ENCODE results near the gene DHRS3.
"Not testable (repeated sequence)": the region's sequence is repeated elsewhere in the genome, so short reads cannot be mapped to it uniquely, and the experiment has no call there.

DHRS3 gene

GRCh38 chr1:12573015-12573825 is 44.8 kb downstream of the DHRS3 start:
- no peak for DNase-seq (ENCODE audit: low read depth)

- no peak for DNase-seq (ENCODE audit: low read depth)
These were observed 45.5 kb downstream of the DHRS3 start for GRCh38 chr1:12572522-12572921.

GRCh38 chr1:12570291-12570690 is 47.7 kb downstream of the DHRS3 start:
- no peak for DNase-seq (ENCODE audit: low read depth)

GRCh38 chr1:12568009-12568767 is 49.8 kb downstream of the DHRS3 start:
- no peak for DNase-seq (ENCODE audit: low read depth)

GRCh38 chr1:12567288-12567819 is 50.7 kb downstream of the DHRS3 start:
- DNase-seq (ENCODE audit: low read depth), result no peak

- DNase-seq (ENCODE audit: low read depth), result no peak
These were observed 51.3 kb downstream of the DHRS3 start for GRCh38 chr1:12566484-12567287.

- DNase-seq (ENCODE audit: low read depth), result no peak
These were observed 52.1 kb downstream of the DHRS3 start for GRCh38 chr1:12565966-12566352.

GRCh38 chr1:12565094-12565965 is 52.7 kb downstream of the DHRS3 start:
- no peak for DNase-seq (ENCODE audit: low read depth)

GRCh38 chr1:12564251-12564650 is 53.8 kb downstream of the DHRS3 start:
- not testable (repeated sequence) for DNase-seq (ENCODE audit: low read depth)

- DNase-seq (ENCODE audit: low read depth), result no peak
These were observed 54.9 kb downstream of the DHRS3 start for GRCh38 chr1:12562955-12563576.

GRCh38 chr1:12561121-12561520 is 56.9 kb downstream of the DHRS3 start:
- DNase-seq (ENCODE audit: low read depth), result no peak

- DNase-seq (ENCODE audit: low read depth), result no peak
These were observed 60.8 kb downstream of the DHRS3 start for GRCh38 chr1:12556957-12557935.

- DNase-seq (ENCODE audit: low read depth), result no peak
These were observed 61.6 kb downstream of the DHRS3 start for GRCh38 chr1:12556368-12556930.

GRCh38 chr1:12555411-12556367 is 62.3 kb downstream of the DHRS3 start:
- no peak for DNase-seq (ENCODE audit: low read depth)

GRCh38 chr1:12554521-12555305 is 63.3 kb downstream of the DHRS3 start:
- no peak for DNase-seq (ENCODE audit: low read depth)

- DNase-seq (ENCODE audit: low read depth), result no peak
These were observed 64.0 kb downstream of the DHRS3 start for GRCh38 chr1:12553963-12554362.
